ENCODE measurements around the gene UCP2.
A peak's percentile ranks its signal among the peaks of the same experiment; 100 is the strongest.

UCP2 gene

DNA sequence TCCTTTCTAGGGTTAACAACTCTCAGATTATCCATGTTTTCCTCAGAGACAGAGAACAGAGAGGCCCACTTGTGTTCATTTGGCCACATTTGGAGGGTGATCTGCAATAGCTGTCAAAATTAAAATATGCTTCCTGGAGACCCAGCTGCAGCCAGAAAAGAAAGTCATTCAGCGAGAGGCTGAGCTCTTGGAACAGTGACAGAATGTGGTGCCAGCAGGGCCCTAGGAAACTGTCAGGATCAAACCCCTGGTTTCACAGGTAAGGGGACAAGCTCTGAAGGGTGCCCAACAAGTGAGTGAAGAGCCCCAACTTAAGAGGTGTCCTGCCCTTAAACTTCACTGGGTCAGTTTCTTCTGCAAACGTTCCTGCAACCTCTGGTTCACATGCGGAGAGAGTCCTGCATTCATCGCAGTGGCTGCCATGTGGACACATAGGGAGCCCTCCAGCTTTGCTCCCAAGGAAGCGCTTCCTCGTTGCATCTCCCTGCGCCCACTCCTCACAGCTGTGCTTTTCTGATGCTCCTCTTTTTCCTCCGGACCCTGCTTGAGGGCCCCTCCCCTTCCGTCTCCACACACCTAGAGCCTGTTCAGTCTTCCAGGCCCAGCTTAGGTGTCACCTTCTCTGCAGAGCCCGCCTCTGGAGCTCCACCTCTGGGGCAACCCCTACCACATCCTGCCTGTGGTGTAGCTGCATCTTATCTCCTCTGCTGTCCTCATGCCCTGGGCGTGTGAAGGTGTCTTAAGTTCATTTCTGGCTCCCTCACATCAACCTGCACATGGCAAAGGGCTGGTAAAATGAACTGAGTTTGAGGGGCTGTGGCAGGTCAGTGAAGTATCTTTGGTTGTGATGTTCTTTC, 22.3 kb upstream of the UCP2 start:
- DNase-seq (ENCODE audit: insufficient read length, low spot score) = no peak
- no peak for FAIRE-seq
- TF ChIP-seq SPI1 (IDR thresholded peaks at IDR 0.05; ENCODE audit: low read depth, low read length) (no peak), POLR2AphosphoS5 (IDR thresholded peaks at IDR 0.05; ENCODE audit: low read depth, low read length) (no peak), PAX5 (IDR thresholded peaks at IDR 0.05; ENCODE audit: insufficient read depth, low read length, severe bottlenecking) (no peak), POLR2A (IDR thresholded peaks at IDR 0.05; ENCODE audit: low read depth, low read length) (no peak), TAF1 (IDR thresholded peaks at IDR 0.05; ENCODE audit: low read depth, low read length) (no peak), POU2F2 (IDR thresholded peaks at IDR 0.05; ENCODE audit: low read depth, low read length) (no peak)

DNA sequence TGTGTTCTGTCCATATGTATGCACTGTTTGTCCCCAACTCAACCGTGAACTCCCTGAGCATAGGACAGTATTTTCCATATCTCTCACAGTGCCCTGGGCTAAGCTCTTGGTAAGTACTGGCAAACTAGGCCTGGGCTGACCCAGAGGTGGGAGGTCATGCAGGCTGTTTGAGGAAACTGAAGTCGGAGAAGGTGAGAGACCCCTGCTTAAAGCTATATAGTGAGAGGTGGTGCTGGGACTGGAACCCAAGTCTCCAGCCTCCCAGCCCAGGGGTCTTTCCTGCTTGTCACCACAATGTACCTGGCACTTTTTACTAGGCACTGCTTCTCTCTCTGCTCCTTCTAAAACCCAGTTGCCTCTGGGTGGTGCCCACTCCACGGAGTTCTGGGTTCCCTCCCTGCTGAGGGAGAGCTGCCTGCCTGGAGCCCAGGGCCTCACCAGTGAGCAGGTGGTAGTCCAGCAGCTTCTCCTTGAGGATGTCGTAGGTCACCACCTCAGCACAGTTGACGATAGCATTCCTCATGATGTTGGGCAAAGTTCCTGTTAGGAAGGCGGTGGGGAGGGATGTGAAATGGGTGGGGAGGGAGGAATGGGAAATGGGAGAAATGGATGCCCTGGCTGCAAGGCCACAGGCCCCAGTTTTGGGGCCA, 21.5 kb upstream of the UCP2 start:
- DNase-seq (ENCODE audit: insufficient read length, low spot score) = no peak
- no peak for TF ChIP-seq POLR2A (IDR thresholded peaks at IDR 0.05; ENCODE audit: low read depth, low read length)
- TF ChIP-seq PAX5 (IDR thresholded peaks at IDR 0.05; ENCODE audit: insufficient read depth, low read length, severe bottlenecking) = no peak
- no peak for TF ChIP-seq POU2F2 (IDR thresholded peaks at IDR 0.05; ENCODE audit: low read depth, low read length)
- no peak for TF ChIP-seq SPI1 (IDR thresholded peaks at IDR 0.05; ENCODE audit: low read depth, low read length)
- no peak for TF ChIP-seq TAF1 (IDR thresholded peaks at IDR 0.05; ENCODE audit: low read depth, low read length)
- TF ChIP-seq POLR2AphosphoS5 (IDR thresholded peaks at IDR 0.05; ENCODE audit: low read depth, low read length) = no peak
- no peak for FAIRE-seq

DNA sequence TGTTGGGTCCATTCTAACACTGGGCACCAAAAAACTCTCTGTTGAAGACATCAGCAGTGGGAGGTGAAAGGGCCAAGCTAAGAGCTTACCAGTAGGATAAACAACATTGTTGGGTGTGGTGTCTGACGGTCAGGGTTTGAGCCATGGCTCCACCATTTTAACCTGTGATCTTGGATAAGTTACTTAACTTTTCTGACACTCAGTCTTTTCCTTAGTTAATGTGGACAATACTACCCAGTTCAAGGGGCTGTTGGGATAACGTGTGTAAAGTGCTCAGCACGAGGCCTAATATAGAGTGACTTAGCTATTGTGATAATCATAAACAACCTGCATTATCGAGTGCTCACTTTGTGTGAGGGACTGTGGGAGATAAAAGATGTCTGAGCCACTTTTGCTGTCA, 20.2 kb upstream of the UCP2 start:
- FAIRE-seq = no peak
- TF ChIP-seq POLR2A (IDR thresholded peaks at IDR 0.05; ENCODE audit: low read depth, low read length) (no peak), SPI1 (IDR thresholded peaks at IDR 0.05; ENCODE audit: low read depth, low read length) (no peak), POU2F2 (IDR thresholded peaks at IDR 0.05; ENCODE audit: low read depth, low read length) (no peak), POLR2AphosphoS5 (IDR thresholded peaks at IDR 0.05; ENCODE audit: low read depth, low read length) (no peak)
- DNase-seq (ENCODE audit: insufficient read length, low spot score) = no peak

DNA sequence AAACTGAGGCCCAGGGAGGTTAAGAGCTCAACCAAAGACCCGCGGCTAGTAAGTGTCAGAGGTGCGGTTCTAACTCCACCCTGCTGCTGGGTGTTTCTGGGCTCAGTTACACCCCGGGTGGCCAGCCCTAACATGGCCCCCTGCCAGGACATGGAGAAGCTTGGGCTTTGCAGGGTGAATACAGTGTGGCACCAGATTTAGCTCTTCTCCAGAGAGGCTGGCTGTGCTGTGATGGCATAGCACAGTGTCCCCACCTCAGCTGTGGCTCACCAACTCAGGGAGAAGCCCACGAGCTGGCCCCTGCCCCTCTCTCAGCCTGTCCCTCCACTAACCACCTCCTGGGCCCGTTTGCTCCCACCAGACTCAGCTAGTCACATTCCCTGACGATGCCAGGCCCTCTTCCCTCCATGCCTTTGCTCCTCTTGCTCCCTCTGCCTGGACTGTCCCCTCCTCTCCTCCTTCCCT, 19.2 kb upstream of the UCP2 start:
- TF ChIP-seq PAX5 (IDR thresholded peaks at IDR 0.05; ENCODE audit: insufficient read depth, low read length, severe bottlenecking) (no peak), POU2F2 (IDR thresholded peaks at IDR 0.05; ENCODE audit: low read depth, low read length) (no peak), SPI1 (IDR thresholded peaks at IDR 0.05; ENCODE audit: low read depth, low read length) (no peak), POLR2A (IDR thresholded peaks at IDR 0.05; ENCODE audit: low read depth, low read length) (no peak), TAF1 (IDR thresholded peaks at IDR 0.05; ENCODE audit: low read depth, low read length) (no peak), POLR2AphosphoS5 (IDR thresholded peaks at IDR 0.05; ENCODE audit: low read depth, low read length) (no peak)

DNA sequence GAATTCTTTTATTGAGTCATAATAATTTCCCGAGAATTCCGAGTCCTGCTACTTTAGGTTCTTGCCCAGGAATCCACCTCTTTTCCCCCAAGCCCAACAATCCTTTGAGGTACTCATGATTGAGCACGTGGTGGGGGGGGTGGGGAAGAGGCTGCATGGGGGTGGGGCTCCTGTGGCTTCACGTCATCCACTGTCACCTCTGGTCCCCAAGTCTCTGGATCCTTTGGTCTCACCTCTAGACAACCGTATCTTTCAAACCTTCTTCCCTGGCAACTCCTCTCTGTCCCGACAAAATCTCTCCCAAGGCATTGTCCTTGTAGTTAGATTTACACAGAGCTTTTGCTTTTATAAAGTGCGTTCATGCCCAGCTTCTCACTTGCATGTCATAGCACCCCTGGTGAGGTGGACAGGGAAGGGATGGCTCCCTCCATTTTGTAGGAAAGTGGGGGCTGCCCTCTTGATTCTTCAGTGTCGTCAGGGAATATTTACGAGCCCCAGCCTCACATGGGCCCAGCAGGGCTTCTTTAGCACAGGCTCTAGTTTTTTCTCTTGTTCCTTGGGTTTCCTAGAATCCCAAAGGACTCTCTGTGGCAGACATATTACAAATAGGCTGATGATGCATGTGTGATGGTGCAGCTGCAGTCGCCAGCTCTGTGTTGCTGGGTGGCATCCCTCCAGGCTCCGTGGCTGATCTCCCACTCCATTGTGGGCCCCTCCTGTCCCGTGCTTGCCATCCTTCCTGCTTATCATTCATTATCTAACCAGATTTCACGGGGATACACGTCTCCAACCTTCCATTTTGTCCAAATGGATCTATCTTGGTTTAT, 17.9 kb upstream of the UCP2 start:
- TF ChIP-seq PAX5 (IDR thresholded peaks at IDR 0.05; ENCODE audit: insufficient read depth, low read length, severe bottlenecking) (no peak), POLR2AphosphoS5 (IDR thresholded peaks at IDR 0.05; ENCODE audit: low read depth, low read length) (no peak), SPI1 (IDR thresholded peaks at IDR 0.05; ENCODE audit: low read depth, low read length) (no peak)
- no peak for FAIRE-seq
- no peak for DNase-seq (ENCODE audit: insufficient read length, low spot score)

More for the DNA sequence above, 19.2 kb upstream of the UCP2 start:
- no peak for FAIRE-seq
- DNase-seq (ENCODE audit: insufficient read length, low spot score) = no peak

DNA sequence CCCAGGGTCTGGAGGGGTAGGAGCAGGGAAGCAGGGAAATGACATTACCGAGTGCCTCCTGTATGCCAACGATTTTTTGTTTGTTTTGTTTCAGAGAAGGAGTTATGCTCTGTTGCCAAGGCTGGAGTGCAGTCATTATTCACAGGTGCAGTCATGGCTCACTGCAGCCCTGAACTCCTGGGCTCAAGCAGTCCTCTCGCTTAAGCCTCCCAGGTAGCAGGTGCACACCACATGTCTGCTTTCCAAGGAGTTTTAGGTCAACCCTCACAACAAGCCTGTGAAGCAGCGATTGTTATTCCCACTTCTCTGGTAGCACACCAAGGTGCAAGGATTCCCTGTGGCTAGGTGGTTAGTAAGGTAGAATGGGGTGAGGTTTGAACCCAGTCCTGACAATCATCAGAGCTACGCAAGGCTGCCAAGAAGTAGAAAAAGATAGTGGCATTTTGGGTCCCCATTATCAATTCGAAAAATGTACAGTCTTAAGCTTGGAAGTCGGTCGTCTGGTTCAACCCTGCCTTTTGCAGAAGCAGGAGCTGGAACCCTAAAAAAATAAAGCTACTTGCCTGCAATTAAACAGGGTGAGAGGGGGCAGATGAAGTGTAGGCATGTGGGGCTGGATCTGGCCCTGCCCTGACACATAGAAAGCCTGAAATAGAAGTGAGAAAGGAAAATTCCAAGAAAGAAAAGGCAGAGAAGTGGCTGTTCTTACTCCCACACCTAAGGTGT, 17.1 kb upstream of the UCP2 start:
- DNase-seq (ENCODE audit: insufficient read length, low spot score) = no peak
- peak; percentile 64 for FAIRE-seq

DNA sequence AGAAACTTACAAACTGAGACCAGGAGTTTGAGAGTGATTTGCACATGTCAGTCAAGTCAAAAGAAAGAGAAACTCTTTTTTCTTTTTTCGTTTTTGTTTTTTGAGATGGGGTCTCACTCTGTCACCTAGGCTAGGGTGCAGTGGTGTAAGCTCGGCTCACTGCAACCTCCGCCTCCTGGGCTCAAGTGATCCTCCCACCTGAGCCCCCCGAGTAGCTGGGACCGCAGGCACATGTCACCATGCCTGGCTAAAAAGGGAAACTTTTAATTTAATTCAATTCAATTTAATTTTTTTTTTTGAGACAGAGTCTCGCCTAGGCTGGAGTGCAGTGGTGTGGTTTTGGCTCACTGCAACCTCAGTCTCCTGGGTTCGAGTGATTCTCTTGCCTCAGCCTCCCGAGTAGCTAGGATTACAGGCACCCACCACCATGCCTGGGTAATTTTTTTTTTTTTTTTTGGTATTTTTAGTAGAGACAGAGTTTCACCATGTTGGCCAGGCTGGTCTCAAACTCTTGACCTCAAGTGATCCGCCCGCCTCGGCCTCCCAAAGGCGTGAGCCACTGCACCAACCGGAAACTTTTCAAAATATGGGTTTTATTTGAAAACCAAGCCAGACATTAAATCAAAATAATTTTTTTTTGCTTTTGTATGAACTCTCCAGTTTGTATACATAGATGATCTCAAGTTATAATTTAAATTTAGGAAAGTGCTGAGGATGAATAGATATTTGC, 16.4 kb upstream of the UCP2 start:
- no peak for FAIRE-seq
- DNase-seq (ENCODE audit: insufficient read length, low spot score) = no peak
- TF ChIP-seq PAX5 (IDR thresholded peaks at IDR 0.05; ENCODE audit: insufficient read depth, low read length, severe bottlenecking) (no peak), SPI1 (IDR thresholded peaks at IDR 0.05; ENCODE audit: low read depth, low read length) (no peak), POLR2A (IDR thresholded peaks at IDR 0.05; ENCODE audit: low read depth, low read length) (no peak), POLR2AphosphoS5 (IDR thresholded peaks at IDR 0.05; ENCODE audit: low read depth, low read length) (no peak)

More for the DNA sequence above, 17.1 kb upstream of the UCP2 start:
- TF ChIP-seq POLR2AphosphoS5 (IDR thresholded peaks at IDR 0.05; ENCODE audit: low read depth, low read length) (no peak), POLR2A (IDR thresholded peaks at IDR 0.05; ENCODE audit: low read depth, low read length) (no peak), TAF1 (IDR thresholded peaks at IDR 0.05; ENCODE audit: low read depth, low read length) (no peak), SPI1 (IDR thresholded peaks at IDR 0.05; ENCODE audit: low read depth, low read length) (no peak), PAX5 (IDR thresholded peaks at IDR 0.05; ENCODE audit: insufficient read depth, low read length, severe bottlenecking) (no peak), POU2F2 (IDR thresholded peaks at IDR 0.05; ENCODE audit: low read depth, low read length) (no peak)

DNA sequence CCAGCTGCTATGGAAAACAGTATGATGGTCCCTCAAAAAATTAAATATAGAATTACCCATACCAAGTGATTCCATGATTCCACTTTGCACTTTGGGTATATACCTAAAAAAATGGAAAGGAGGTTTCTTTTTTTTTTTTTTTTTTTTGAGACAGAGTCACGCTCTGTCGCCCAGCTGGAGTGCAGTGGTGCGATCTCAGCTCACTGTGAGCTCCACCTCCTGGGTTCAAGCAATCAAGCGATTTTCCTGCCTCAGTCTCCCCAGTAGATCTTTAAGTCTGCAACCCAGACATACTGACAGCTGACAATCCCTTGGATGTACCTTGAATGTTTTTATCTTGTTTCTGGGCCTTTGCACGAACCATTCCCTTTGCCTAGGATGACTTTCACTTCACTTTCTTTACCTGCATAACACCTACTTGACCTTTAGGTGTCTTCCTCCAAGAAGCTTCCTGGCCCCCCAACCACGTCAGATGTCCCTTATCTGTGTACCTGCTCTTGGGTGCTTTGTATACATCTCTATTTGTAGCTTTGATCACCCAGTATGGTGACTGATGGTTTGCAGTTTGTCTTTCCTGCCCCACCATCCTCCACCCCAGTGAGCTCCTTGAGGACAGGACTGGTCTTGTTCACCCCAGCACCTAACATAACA, 14.6 kb upstream of the UCP2 start:
- DNase-seq (ENCODE audit: insufficient read length, low spot score) (no peak), FAIRE-seq (peak; percentile 86)
- TF ChIP-seq SPI1 (IDR thresholded peaks at IDR 0.05; ENCODE audit: low read depth, low read length) (peak; percentile 69), POLR2AphosphoS5 (IDR thresholded peaks at IDR 0.05; ENCODE audit: low read depth, low read length) (no peak), PAX5 (IDR thresholded peaks at IDR 0.05; ENCODE audit: insufficient read depth, low read length, severe bottlenecking) (peak; percentile 94)

Data from GM12891 (cell line).